Measurements from ENCODE around the gene PVALEF.

The PVALEF gene

DNA sequence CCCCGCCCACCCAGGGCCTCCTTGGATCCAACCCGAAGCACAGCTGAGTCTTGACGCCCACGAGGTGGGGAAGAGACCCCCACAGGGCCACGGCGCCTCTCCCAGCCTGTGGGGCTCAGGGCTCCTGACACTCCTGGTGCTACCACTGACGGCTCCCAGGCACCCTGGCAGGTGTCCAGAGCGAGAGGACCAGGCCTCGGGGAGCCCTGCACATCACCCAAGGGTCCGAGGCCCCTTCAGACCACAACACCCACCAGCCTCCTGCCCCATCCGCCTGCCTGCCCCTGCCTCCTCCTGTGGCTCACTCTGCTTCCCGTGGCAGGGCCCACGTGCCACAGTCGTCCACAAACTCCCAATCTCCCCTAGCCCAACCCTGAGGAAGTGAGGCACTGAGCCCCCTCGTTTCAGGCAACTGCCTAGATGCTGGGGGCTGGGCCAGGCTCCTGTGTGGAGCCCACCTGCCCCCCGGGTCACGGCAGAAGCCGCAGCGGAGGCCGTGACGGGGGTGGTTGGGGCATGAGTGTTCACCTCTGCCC lies 29.0 kb downstream of the PVALEF start:
- Histone ChIP-seq H3F3A (ENCODE audit: insufficient read depth, low read length) (no peaks in the 10 kb centered on the region), H3K9me2 (replicated peaks; ENCODE audit: insufficient read depth, low read length) (no peaks in the 10 kb centered on the region), H3K79me2 (ENCODE audit: low read length) (no peaks in the 10 kb centered on the region), H3K4me2 (ENCODE audit: low read depth, low read length) (no peak overlapping the region), H3K27ac (ENCODE audit: low read length) (no peak overlapping the region), H3K4me1 (ENCODE audit: low read length) (no peaks in the 10 kb centered on the region), H2AFZ (ENCODE audit: low read length) (no peak overlapping the region), H3K9me3 (replicated peaks; ENCODE audit: insufficient read depth, low read length) (no peaks in the 10 kb centered on the region), H3K36me3 (replicated peaks; ENCODE audit: insufficient read depth, low read length) (no peaks in the 10 kb centered on the region), H3K9ac (ENCODE audit: low read length) (no peak overlapping the region), H4K20me1 (ENCODE audit: insufficient read depth, low read length) (no peaks in the 10 kb centered on the region), H3K4me3 (ENCODE audit: low read length) (no peak overlapping the region), H3K27me3 (replicated peaks; ENCODE audit: insufficient read depth, low read length) (no peaks in the 10 kb centered on the region)
- no peak for DNase-seq
- TF ChIP-seq CTCF (IDR thresholded peaks at IDR 0.05; ENCODE audit: low read length) (no peak), EZH2phosphoT487 (IDR thresholded peaks at IDR 0.05; ENCODE audit: low read length) (no peak), EZH2 (optimal IDR thresholded peaks at IDR 0.05; ENCODE audit: low read depth, low read length) (no peak)

- H3F3A ChIP-seq (ENCODE audit: insufficient read depth, low read length): no peaks in the 10 kb centered on the region
- no peak overlapping the region for H3K4me2 ChIP-seq (ENCODE audit: low read depth, low read length)
- H3K9me3 ChIP-seq (replicated peaks; ENCODE audit: insufficient read depth, low read length): no peaks in the 10 kb centered on the region
- no peaks in the 10 kb centered on the region for H3K79me2 ChIP-seq (ENCODE audit: low read length)
- DNase-seq: no peak
- no peaks in the 10 kb centered on the region for H3K4me1 ChIP-seq (ENCODE audit: low read length)
- no peaks in the 10 kb centered on the region for H4K20me1 ChIP-seq (ENCODE audit: insufficient read depth, low read length)
- H3K27me3 ChIP-seq (replicated peaks; ENCODE audit: insufficient read depth, low read length): no peaks in the 10 kb centered on the region
- no peak overlapping the region for H3K27ac ChIP-seq (ENCODE audit: low read length)
- no peaks in the 10 kb centered on the region for H3K9me2 ChIP-seq (replicated peaks; ENCODE audit: insufficient read depth, low read length)
- H3K36me3 ChIP-seq (replicated peaks; ENCODE audit: insufficient read depth, low read length): no peaks in the 10 kb centered on the region
- no peak overlapping the region for H2AFZ ChIP-seq (ENCODE audit: low read length)
- H3K9ac ChIP-seq (ENCODE audit: low read length): no peak overlapping the region
- TF ChIP-seq EZH2phosphoT487 (IDR thresholded peaks at IDR 0.05; ENCODE audit: low read length) (no peak), CTCF (IDR thresholded peaks at IDR 0.05; ENCODE audit: low read length) (no peak), EZH2 (optimal IDR thresholded peaks at IDR 0.05; ENCODE audit: low read depth, low read length) (no peak)
- no peak overlapping the region for H3K4me3 ChIP-seq (ENCODE audit: low read length)
Observed at GRCh38 chr17:81194941-81195901, 29.9 kb downstream of the PVALEF start.

DNA sequence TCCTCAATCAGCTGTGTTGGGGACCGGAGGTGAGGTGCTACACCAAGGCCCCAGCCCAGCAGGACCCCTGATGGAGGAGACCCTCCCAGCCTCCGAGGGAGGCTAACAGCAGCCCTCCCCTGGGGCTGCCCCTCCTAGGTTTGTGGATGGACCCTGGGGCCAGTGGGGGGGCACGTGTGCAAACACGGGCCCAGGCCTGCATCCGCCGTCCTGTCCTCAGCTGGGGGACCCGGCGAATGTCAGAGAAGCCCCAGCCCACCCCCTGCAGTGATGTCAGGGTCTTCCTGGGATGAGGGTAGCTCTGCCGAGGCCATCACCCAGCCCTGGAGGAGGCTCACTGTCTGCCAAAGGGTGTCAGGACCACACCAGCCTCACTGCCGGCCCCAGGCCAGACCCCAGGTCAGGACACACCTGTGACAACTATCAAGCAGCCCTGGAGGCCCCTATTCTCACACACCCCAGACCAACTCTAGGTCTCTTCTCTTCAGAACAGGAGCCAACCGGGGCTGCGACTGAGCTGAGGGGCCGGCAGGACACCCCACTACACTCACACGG lies 30.7 kb downstream of the PVALEF start:
- H4K20me1 ChIP-seq (ENCODE audit: insufficient read depth, low read length): no peaks in the 10 kb centered on the region
- no peak for DNase-seq
- H3K4me3 ChIP-seq (ENCODE audit: low read length): no peak overlapping the region
- H3K4me2 ChIP-seq (ENCODE audit: low read depth, low read length): no peak overlapping the region
- H3F3A ChIP-seq (ENCODE audit: insufficient read depth, low read length): no peaks in the 10 kb centered on the region
- no peaks in the 10 kb centered on the region for H3K9me2 ChIP-seq (replicated peaks; ENCODE audit: insufficient read depth, low read length)
- H3K36me3 ChIP-seq (replicated peaks; ENCODE audit: insufficient read depth, low read length): no peaks in the 10 kb centered on the region
- H2AFZ ChIP-seq (ENCODE audit: low read length): no peak overlapping the region
- no peaks in the 10 kb centered on the region for H3K79me2 ChIP-seq (ENCODE audit: low read length)
- H3K27ac ChIP-seq (ENCODE audit: low read length): no peak overlapping the region
- no peaks in the 10 kb centered on the region for H3K4me1 ChIP-seq (ENCODE audit: low read length)
- TF ChIP-seq CTCF (IDR thresholded peaks at IDR 0.05; ENCODE audit: low read length): no peak
- TF ChIP-seq EZH2phosphoT487 (IDR thresholded peaks at IDR 0.05; ENCODE audit: low read length): no peak
- no peak for TF ChIP-seq EZH2 (optimal IDR thresholded peaks at IDR 0.05; ENCODE audit: low read depth, low read length)
- no peaks in the 10 kb centered on the region for H3K27me3 ChIP-seq (replicated peaks; ENCODE audit: insufficient read depth, low read length)
- H3K9me3 ChIP-seq (replicated peaks; ENCODE audit: insufficient read depth, low read length): no peaks in the 10 kb centered on the region
- no peak overlapping the region for H3K9ac ChIP-seq (ENCODE audit: low read length)

All from MM.1S (cell line).